GM10266 (cell line): Measurements from ENCODE around the gene EPHA6.
"Not testable (repeated sequence)": the region's sequence is repeated elsewhere in the genome, so short reads cannot be mapped to it uniquely, and the experiment has no call there.

Experiments
- DNase-seq: peaks from one replicate; pipeline ENCODE4 v3.0.0; 2012; ENCODE audit errors: extremely low spot score
- CTCF ChIP-seq: IDR thresholded peaks from 2 replicates; pipeline ENCODE4 v1.5.1; 2012; ENCODE audit warnings: mild to moderate bottlenecking, low read depth; ENCODE audit not compliant: control insufficient read depth, insufficient read depth; ENCODE audit errors: missing control alignments

The EPHA6 gene

DNA sequence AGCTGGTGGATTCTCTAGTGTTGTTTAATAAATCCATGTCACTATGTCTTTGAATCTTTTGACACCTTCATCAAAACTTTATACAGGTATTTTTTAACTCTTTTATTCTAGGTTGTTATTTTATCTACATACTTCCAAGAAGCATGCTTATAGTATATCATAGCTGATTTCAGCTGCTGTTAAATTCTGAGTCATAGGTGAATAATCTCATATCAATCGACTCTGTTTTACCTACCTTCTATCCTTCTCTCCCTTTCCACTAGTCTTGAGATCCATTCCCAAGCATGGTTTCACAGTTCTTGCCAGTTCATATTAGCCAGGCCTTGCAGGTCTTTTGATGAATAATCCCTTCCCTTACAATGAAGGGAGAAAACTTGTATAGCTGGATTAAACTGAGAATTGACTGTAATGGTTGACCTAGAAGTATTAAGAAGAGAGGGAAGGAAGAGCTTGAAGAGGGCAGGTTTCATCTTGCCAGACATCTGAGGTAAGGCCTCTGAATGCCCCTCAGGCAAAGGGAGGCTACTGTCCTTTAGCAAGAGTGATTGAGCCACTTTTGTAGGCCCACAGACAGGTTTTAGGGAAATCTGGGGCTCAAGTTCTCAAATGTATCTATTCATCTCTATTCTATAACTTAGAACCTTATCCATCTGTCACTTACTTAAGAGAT lies 146.4 kb downstream of the EPHA6 start:
- no peak for DNase-seq
- TF ChIP-seq CTCF = no peak

GRCh38 chr3:96961576-96961975 lies 147.2 kb downstream of the EPHA6 start:
- no peak for DNase-seq
- TF ChIP-seq CTCF = no peak

DNA sequence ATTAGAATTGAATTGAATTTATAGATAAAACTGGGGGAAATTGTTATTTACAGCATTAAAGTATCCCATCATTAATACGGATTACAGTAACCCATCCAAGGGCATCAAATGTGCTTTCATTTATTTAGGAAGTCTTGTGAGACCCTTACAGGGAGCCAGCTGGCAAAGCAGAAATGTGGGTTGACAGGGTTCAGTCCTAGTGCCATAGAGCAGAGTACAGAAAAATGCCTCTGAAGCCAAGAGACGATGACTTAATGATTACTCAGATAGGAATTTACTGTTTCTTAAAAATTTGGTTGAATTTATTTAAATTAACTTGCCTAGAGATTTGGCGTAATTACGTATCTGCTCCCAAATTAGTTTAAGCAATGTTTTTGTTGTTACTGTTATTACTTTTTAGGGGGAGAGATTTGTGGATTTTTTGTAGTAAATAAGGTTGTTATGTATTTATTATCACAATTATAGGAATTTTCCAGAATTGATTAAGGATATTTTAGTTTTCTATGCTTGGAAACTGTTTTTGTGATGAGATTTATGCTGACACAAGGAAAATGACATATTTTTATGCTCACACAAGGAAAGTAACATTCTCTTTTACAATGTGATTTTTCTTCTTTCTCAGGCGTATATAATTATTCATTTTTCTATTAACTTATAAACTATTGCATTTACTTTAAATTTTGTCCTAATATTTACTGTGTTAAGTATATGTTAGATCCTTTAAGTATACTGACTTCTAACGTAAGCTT lies 152.0 kb downstream of the EPHA6 start:
- DNase-seq = no peak
- no peak for TF ChIP-seq CTCF

- no peak for TF ChIP-seq CTCF
- no peak for DNase-seq
Measured at GRCh38 chr3:96970211-96970610, 155.8 kb downstream of the EPHA6 start.

GRCh38 chr3:96977671-96978070 lies 163.3 kb downstream of the EPHA6 start:
- no peak for DNase-seq
- TF ChIP-seq CTCF = no peak

GRCh38 chr3:96983716-96984115 lies 169.3 kb downstream of the EPHA6 start:
- not testable (repeated sequence) for DNase-seq

DNA sequence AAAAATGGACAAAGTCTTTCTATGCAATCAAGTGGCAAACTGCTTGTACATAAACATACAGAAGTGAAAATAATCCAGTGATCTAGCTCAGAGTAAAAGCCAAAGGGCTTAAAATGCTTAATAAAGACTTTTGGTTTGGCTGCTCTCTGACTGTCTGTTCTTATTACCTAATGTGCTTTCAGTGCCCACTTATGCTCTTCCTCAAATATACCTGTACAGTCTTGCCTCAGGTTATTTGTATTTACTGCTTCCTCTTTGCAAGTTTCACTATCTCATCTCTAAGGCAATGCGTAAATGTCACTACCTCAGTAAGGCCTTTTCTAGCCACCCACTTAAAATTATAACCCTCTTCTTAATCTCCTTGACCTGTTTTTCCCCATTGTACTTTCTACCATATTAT lies 171.8 kb downstream of the EPHA6 start:
- no peak for TF ChIP-seq CTCF
- DNase-seq = no peak
